CD8-positive, alpha-beta memory T cell (primary cell): ENCODE measurements around the gene ANKRD27. TPM values are rescaled to one million over a fixed set of nuclear protein-coding genes. Genes with fewer than 3 reads are reported as not detected.

Experiments used
- CTCF ChIA-PET: fragments of 350-600 bp; sonication (Branson Sonifier 250); formaldehyde crosslinking; loops from one replicate; lab custom pipeline; 2021; ENCODE audit warnings: antibody characterized with exemption; lab: Charles Lee
- POLR2A ChIA-PET: fragments of 350-600 bp; sonication (Branson Sonifier 250); formaldehyde crosslinking; loops from one replicate; lab custom pipeline; 2021; ENCODE audit warnings: antibody characterized with exemption; lab: Charles Lee
- DNase-seq, 5 donors: peaks; one replicate each; pipeline versions ENCODE4 v3.0.0 to v3.0.0-alpha.2; 2020 to 2022; ENCODE audit warnings: mixed read lengths in 1 of 5
- H3K27ac ChIP-seq: one replicate; pipeline ENCODE4 v1.7.0; 2013; ENCODE audit warnings: low read depth, mild to moderate bottlenecking, low read length, moderate library complexity
- H3K27me3 ChIP-seq: 2 replicates; pipeline ENCODE4 v1.7.0; 2013; ENCODE audit warnings: low read length, mild to moderate bottlenecking; ENCODE audit not compliant: insufficient read depth, poor library complexity, severe bottlenecking
- H3K36me3 ChIP-seq: 2 replicates; pipeline ENCODE4 v1.7.0; 2013; ENCODE audit warnings: mild to moderate bottlenecking, low read length, moderate library complexity; ENCODE audit not compliant: insufficient read depth
- H3K4me1 ChIP-seq: 2 replicates; pipeline ENCODE4 v1.7.0; 2013; ENCODE audit warnings: mild to moderate bottlenecking, low read length, moderate library complexity; ENCODE audit not compliant: insufficient read depth
- H3K4me3 ChIP-seq: 2 replicates; pipeline ENCODE4 v1.7.0; 2013; ENCODE audit warnings: mild to moderate bottlenecking, low read length
- H3K9me3 ChIP-seq: 2 replicates; pipeline ENCODE4 v1.7.0; 2013; ENCODE audit warnings: mild to moderate bottlenecking, low read length
- H3K27ac Mint-ChIP-seq, 8 donors: one replicate each; pipeline ENCODE4 v1.8.0; 2020 to 2021; ENCODE audit warnings: mixed read lengths in 8 of 8, mild to moderate bottlenecking in 6 of 8, inconsistent platforms in 3 of 8, moderate library complexity in 3 of 8
- H3K27me3 Mint-ChIP-seq, 2 donors: one replicate each; pipeline ENCODE4 v1.8.0; 2020 to 2021; ENCODE audit warnings: mixed read lengths in 2 of 2, mild to moderate bottlenecking in 1 of 2, moderate library complexity in 1 of 2
- H3K36me3 Mint-ChIP-seq, 3 donors: one replicate each; pipeline ENCODE4 v1.8.0; 2020 to 2021; ENCODE audit warnings: mixed read lengths in 3 of 3, inconsistent platforms in 1 of 3, mild to moderate bottlenecking in 1 of 3
- H3K4me1 Mint-ChIP-seq, 3 donors: one replicate each; pipeline ENCODE4 v1.8.0; 2020 to 2021; ENCODE audit warnings: mixed read lengths in 3 of 3, inconsistent platforms in 1 of 3, mild to moderate bottlenecking in 1 of 3
- H3K4me3 Mint-ChIP-seq, 7 donors: one replicate each; pipeline ENCODE4 v1.8.0; 2020 to 2021; ENCODE audit warnings: mixed read lengths in 7 of 7, mild to moderate bottlenecking in 6 of 7, moderate library complexity in 4 of 7, inconsistent platforms in 2 of 7
- H3K9me3 Mint-ChIP-seq, 5 donors: one replicate each; pipeline ENCODE4 v1.8.0; 2020 to 2022; ENCODE audit warnings: mixed read lengths in 5 of 5, mild to moderate bottlenecking in 3 of 5, moderate library complexity in 2 of 5, inconsistent platforms in 1 of 5
- polyA plus RNA-seq: library from polyadenylated mRNA; unstranded; fragments of 300-500 nt; fragmentation: Illumina TruSeq; gene quantifications from one replicate; pipeline ENCODE4 v1.2.3, GENCODE V29; 2021
- total RNA-seq, 2 experiments: library from RNA; stranded (reverse); gene quantifications; one replicate each; pipeline ENCODE4 v1.2.3, GENCODE V29; 2021

Gene ANKRD27
- total and polyA plus RNA-seq, 3 experiments from 2014 or later, result 31.1 to 42.4 (median 38.0) TPM

- ChIA-PET CTCF (no interaction called here), POLR2A (interaction anchor here (1.0 kb wide), 1 partner anchor 13 kb away, joined by 3 read pairs; the partner anchor contains the start of gene ANKRD27)
- Mint-ChIP-seq H3K9me3 (no peaks in the 10 kb centered on the region), H3K4me1 (peaks cover 19 to 27% (median 21%) of the 10 kb centered on the region in 3 donors), H3K4me3 (no peak overlapping the region), H3K27ac (no peak overlapping the region), H3K36me3 (peaks cover 0 to 9% (median 3%) of the 10 kb centered on the region in 3 donors), H3K27me3 (no peaks in the 10 kb centered on the region)
- Histone ChIP-seq H3K9me3 (no peaks in the 10 kb centered on the region), H3K4me1 (peaks cover 25% of the 10 kb centered on the region), H3K4me3 (no peak overlapping the region), H3K27me3 (no peaks in the 10 kb centered on the region), H3K36me3 (no peaks in the 10 kb centered on the region), H3K27ac (no peak overlapping the region)
- DNase-seq, result no peak
Measured at GRCh38 chr19:32688311-32688710, 13.3 kb upstream of the ANKRD27 start.

GRCh38 chr19:32687681-32688080, 12.7 kb upstream of the ANKRD27 start:
- no peaks in the 10 kb centered on the region for H3K27me3 Mint-ChIP-seq
- peaks cover 0 to 3% (median 2%) of the 10 kb centered on the region in 3 donors for H3K36me3 Mint-ChIP-seq
- ChIA-PET POLR2A (interaction anchor here (1.0 kb wide), 1 partner anchor 13 kb away, joined by 3 read pairs; the partner anchor contains the start of gene ANKRD27), CTCF (no interaction called here)
- no peaks in the 10 kb centered on the region for H3K9me3 Mint-ChIP-seq
- no peak overlapping the region for H3K27ac ChIP-seq
- no peaks in the 10 kb centered on the region for H3K9me3 ChIP-seq
- no peak overlapping the region for H3K4me3 ChIP-seq
- H3K36me3 ChIP-seq, result no peaks in the 10 kb centered on the region
- no peak for DNase-seq
- H3K4me3 Mint-ChIP-seq, result no peak overlapping the region
- H3K27ac Mint-ChIP-seq, result no peak overlapping the region
- peaks cover 13 to 21% (median 15%) of the 10 kb centered on the region in 3 donors for H3K4me1 Mint-ChIP-seq
- peaks cover 19% of the 10 kb centered on the region for H3K4me1 ChIP-seq
- no peaks in the 10 kb centered on the region for H3K27me3 ChIP-seq

- no peak overlapping the region for H3K27ac ChIP-seq
- Mint-ChIP-seq H3K9me3 (no peaks in the 10 kb centered on the region), H3K27ac (no peak overlapping the region), H3K27me3 (no peaks in the 10 kb centered on the region), H3K36me3 (peaks cover 0 to 2% (median 2%) of the 10 kb centered on the region in 3 donors), H3K4me1 (peaks cover 12 to 20% (median 13%) of the 10 kb centered on the region in 3 donors), H3K4me3 (peak overlapping the region in 1 of 7 donors; percentile 41)
- CTCF ChIA-PET, result interaction anchor here (1.1 kb wide), 1 partner anchor 10 kb away, joined by 3 read pairs; no protein-coding TSS in a partner anchor
- no peaks in the 10 kb centered on the region for H3K27me3 ChIP-seq
- POLR2A ChIA-PET, result no interaction called here
- H3K4me3 ChIP-seq, result no peak overlapping the region
- H3K36me3 ChIP-seq, result no peaks in the 10 kb centered on the region
- DNase-seq, result no peak
- H3K4me1 ChIP-seq, result peaks cover 18% of the 10 kb centered on the region
- no peaks in the 10 kb centered on the region for H3K9me3 ChIP-seq
Measured at GRCh38 chr19:32686847-32687475, 12.0 kb upstream of the ANKRD27 start.

GRCh38 chr19:32682317-32682716, 7.3 kb upstream of the ANKRD27 start:
- no peak overlapping the region for H3K4me3 Mint-ChIP-seq
- ChIA-PET CTCF (interaction anchor here (1.1 to 1.6 kb wide), 2 partner anchors 9 to 23 kb away, joined by 3 to 5 read pairs; partner anchors contain the start of gene NUDT19), POLR2A (interaction anchor here (1.5 kb wide), 1 partner anchor 9 kb away, joined by 4 read pairs; the partner anchor contains the start of gene NUDT19)
- H3K27ac ChIP-seq, result no peak overlapping the region
- no peaks in the 10 kb centered on the region for H3K4me1 ChIP-seq
- H3K9me3 ChIP-seq, result no peaks in the 10 kb centered on the region
- H3K36me3 Mint-ChIP-seq, result peaks cover 0 to 2% (median 0%) of the 10 kb centered on the region in 3 donors
- peaks cover 2 to 4% (median 4%) of the 10 kb centered on the region in 3 donors for H3K4me1 Mint-ChIP-seq
- no peaks in the 10 kb centered on the region for H3K27me3 ChIP-seq
- no peak for DNase-seq
- H3K9me3 Mint-ChIP-seq, result no peaks in the 10 kb centered on the region
- H3K27me3 Mint-ChIP-seq, result peaks cover 2 to 8% of the 10 kb centered on the region in 2 donors
- no peak overlapping the region for H3K27ac Mint-ChIP-seq
- no peak overlapping the region for H3K4me3 ChIP-seq
- H3K36me3 ChIP-seq, result no peaks in the 10 kb centered on the region

- Histone ChIP-seq H3K36me3 (no peaks in the 10 kb centered on the region), H3K27me3 (peaks cover 8% of the 10 kb centered on the region), H3K27ac (no peak overlapping the region), H3K4me3 (no peak overlapping the region), H3K4me1 (no peaks in the 10 kb centered on the region), H3K9me3 (no peaks in the 10 kb centered on the region)
- Mint-ChIP-seq H3K36me3 (peaks cover 0 to 2% (median 0%) of the 10 kb centered on the region in 3 donors), H3K27me3 (peaks cover 8 to 13% of the 10 kb centered on the region in 2 donors), H3K9me3 (no peaks in the 10 kb centered on the region), H3K4me3 (no peak overlapping the region), H3K4me1 (peaks cover 6 to 9% (median 7%) of the 10 kb centered on the region in 3 donors), H3K27ac (no peak overlapping the region)
- POLR2A ChIA-PET, result interaction anchor here (1.5 kb wide), 1 partner anchor 10 kb away, joined by 4 read pairs; the partner anchor contains the start of gene NUDT19
- CTCF ChIA-PET, result interaction anchor here (1.5 kb wide), 1 partner anchor 11 kb away, joined by 4 read pairs; the partner anchor contains the start of gene NUDT19
- no peak for DNase-seq
Measured at GRCh38 chr19:32680986-32681385, 6.0 kb upstream of the ANKRD27 start.

GRCh38 chr19:32677657-32678056, 2.7 kb upstream of the ANKRD27 start:
- Mint-ChIP-seq H3K36me3 (peaks cover 0 to 7% (median 0%) of the 10 kb centered on the region in 3 donors), H3K27ac (no peak overlapping the region), H3K9me3 (no peaks in the 10 kb centered on the region), H3K27me3 (peaks cover 8 to 13% of the 10 kb centered on the region in 2 donors), H3K4me3 (peak overlapping the region; percentile 5 to 84 (median 72)), H3K4me1 (peaks cover 23 to 31% (median 24%) of the 10 kb centered on the region in 3 donors)
- Histone ChIP-seq H3K9me3 (no peaks in the 10 kb centered on the region), H3K4me1 (peaks cover 17% of the 10 kb centered on the region), H3K27ac (no peak overlapping the region), H3K27me3 (peaks cover 8% of the 10 kb centered on the region), H3K4me3 (no peak overlapping the region), H3K36me3 (no peaks in the 10 kb centered on the region)
- DNase-seq, result no peak
- CTCF ChIA-PET, result interaction anchor here (1.6 kb wide), 1 partner anchor 78 kb away, joined by 5 read pairs; no protein-coding TSS in a partner anchor
- POLR2A ChIA-PET, result interaction anchor here (1.6 kb wide), 1 partner anchor 14 kb away, joined by 4 read pairs; the partner anchor contains the start of gene NUDT19

- no peaks in the 10 kb centered on the region for H3K36me3 ChIP-seq
- H3K4me1 ChIP-seq, result peaks cover 19% of the 10 kb centered on the region
- H3K9me3 ChIP-seq, result no peaks in the 10 kb centered on the region
- Mint-ChIP-seq H3K9me3 (no peaks in the 10 kb centered on the region), H3K4me3 (peak overlapping the region in 6 of 7 donors; percentile 71 to 86 (median 78)), H3K4me1 (peaks cover 30 to 38% (median 31%) of the 10 kb centered on the region in 3 donors), H3K36me3 (peaks cover 0 to 7% (median 0%) of the 10 kb centered on the region in 3 donors), H3K27ac (no peak overlapping the region), H3K27me3 (peaks cover 9 to 13% of the 10 kb centered on the region in 2 donors)
- H3K4me3 ChIP-seq, result no peak overlapping the region
- ChIA-PET POLR2A (interaction anchor here (0.8 to 3.7 kb wide), 3 partner anchors 12 to 16 kb away, joined by 3 to 25 read pairs (median 7); partner anchors contain the start of gene NUDT19), CTCF (interaction anchor here (1.3 to 2.6 kb wide), 3 partner anchors 10 to 295 kb away, joined by 3 to 5 read pairs (median 5); partner anchors contain the start of genes CEP89 and FAAP24)
- peaks cover 8% of the 10 kb centered on the region for H3K27me3 ChIP-seq
- no peak for DNase-seq
- H3K27ac ChIP-seq, result no peak overlapping the region
Measured at GRCh38 chr19:32676895-32677359, 1.9 kb upstream of the ANKRD27 start.
